Endodermal cell (in vitro differentiated cells): ENCODE results near the gene IGFBP4. TPM values are rescaled to one million over a fixed set of nuclear protein-coding genes. Genes with fewer than 3 reads are reported as not detected.
A peak's percentile ranks its signal among the peaks of the same experiment; 100 is the strongest.

Source experiments
- DNase-seq: peaks from one replicate; pipeline ENCODE4 v3.0.0-alpha.2; 2017
- H3K27ac ChIP-seq: 2 replicates; pipeline ENCODE4 v1.5.1; 2013; ENCODE audit warnings: mild to moderate bottlenecking, low read depth, low read length, moderate library complexity
- H3K27me3 ChIP-seq: 2 replicates; pipeline ENCODE4 v1.6.1; 2013; ENCODE audit warnings: mild to moderate bottlenecking, low read length, moderate library complexity; ENCODE audit not compliant: insufficient read depth, control insufficient read depth, poor library complexity, severe bottlenecking
- H3K36me3 ChIP-seq: 2 replicates; pipeline ENCODE4 v1.7.0; 2013; ENCODE audit warnings: mild to moderate bottlenecking, low read length, moderate library complexity; ENCODE audit not compliant: control insufficient read depth, insufficient read depth
- H3K4me1 ChIP-seq: one replicate; pipeline ENCODE4 v1.7.0; 2013; ENCODE audit warnings: low read length; ENCODE audit not compliant: control insufficient read depth, insufficient read depth
- H3K4me3 ChIP-seq: 2 replicates; pipeline ENCODE4 v1.5.1; 2013; ENCODE audit warnings: mild to moderate bottlenecking, low read length, moderate library complexity
- H3K9ac ChIP-seq: 2 replicates; pipeline ENCODE4 v1.6.1; 2013; ENCODE audit warnings: mild to moderate bottlenecking, low read length, moderate library complexity; ENCODE audit not compliant: poor library complexity, severe bottlenecking; ENCODE audit errors: extremely low read depth
- H3K9me3 ChIP-seq: 2 replicates; pipeline ENCODE4 v1.6.1; 2013; ENCODE audit warnings: mild to moderate bottlenecking, low read length, moderate library complexity; ENCODE audit not compliant: control insufficient read depth
- H3K27ac Mint-ChIP-seq: 2 replicates; pipeline ENCODE4 v1.8.0; 2020; ENCODE audit warnings: mixed read lengths
- H3K27me3 Mint-ChIP-seq: 2 replicates; pipeline ENCODE4 v1.8.0; 2021; ENCODE audit warnings: mild to moderate bottlenecking, mixed read lengths; ENCODE audit not compliant: insufficient read depth
- H3K36me3 Mint-ChIP-seq: 2 replicates; pipeline ENCODE4 v1.8.0; 2020; ENCODE audit warnings: low read depth, mixed read lengths
- H3K4me1 Mint-ChIP-seq: 2 replicates; pipeline ENCODE4 v1.8.0; 2020; ENCODE audit warnings: mixed read lengths
- H3K4me3 Mint-ChIP-seq: 2 replicates; pipeline ENCODE4 v1.8.0; 2020; ENCODE audit warnings: mild to moderate bottlenecking, moderate library complexity, mixed read lengths
- H3K9me3 Mint-ChIP-seq: 2 replicates; pipeline ENCODE4 v1.8.0; 2020; ENCODE audit warnings: mild to moderate bottlenecking, mixed read lengths
- CTCF ChIP-seq: fragments of 200-600 bp; sonication (generic); conservative IDR thresholded peaks from 2 replicates; pipeline ENCODE4 v1.5.0; 2021; ENCODE audit warnings: antibody characterized with exemption, mild to moderate bottlenecking
- WGBS, 2 experiments: methylation state at CpG; one replicate each; pipeline versions ENCODE4 v1.1.5 to v1.1.7; 2013; ENCODE audit warnings: missing lambda C conversion rate in 2 of 2, mixed read lengths in 1 of 2; ENCODE audit not compliant: insufficient coverage in 1 of 2, insufficient read length in 1 of 2; 5-methylcytosine and 5-hydroxymethylcytosine counted together
- total RNA-seq, 2 donors: library from RNA; stranded (reverse); fragmentation: NEBNext Ultra II Directional in 1 of 2; extraction: Animal tissue kit (Norgen Biotek cat#: 25700) in 1 of 2; gene quantifications; 2 replicates in 1 of 2; 3 replicates in 1 of 2; pipeline ENCODE4 v1.2.1, GENCODE V29; 2021

The IGFBP4 gene
- total RNA-seq, 2 donors from 2014 or later = 58.3 to 69.0 TPM

DNA sequence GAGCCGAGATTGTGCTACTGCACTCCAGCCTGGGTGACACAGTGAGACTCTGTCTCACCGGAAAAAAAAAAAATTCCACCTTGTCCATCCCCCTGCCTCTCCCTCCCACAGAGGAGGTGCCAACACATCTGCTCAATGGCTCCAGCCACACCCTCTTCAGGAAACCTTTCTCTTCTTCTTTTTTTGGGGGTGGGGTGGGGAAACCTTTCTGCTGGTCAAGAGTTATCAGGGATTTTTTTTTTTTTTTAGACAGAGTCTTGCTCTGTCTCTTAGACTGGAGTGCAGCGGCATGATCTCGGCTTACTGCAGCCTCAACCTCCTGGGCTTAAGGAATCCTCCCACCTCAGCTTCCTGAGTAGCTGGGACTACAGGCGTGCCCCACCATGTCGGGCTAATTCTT, 39.5 kb downstream of the IGFBP4 start:
- H3K4me3 Mint-ChIP-seq = no peak overlapping the region
- H3K27me3 ChIP-seq = no peaks in the 10 kb centered on the region
- DNase-seq = no peak
- H3K27ac ChIP-seq = no peak overlapping the region
- H3K9ac ChIP-seq = no peak overlapping the region
- peaks cover 41% of the 10 kb centered on the region for H3K4me1 Mint-ChIP-seq
- H3K9me3 Mint-ChIP-seq = no peaks in the 10 kb centered on the region
- 90 to 92% methylated on average over 2 to 6 of the region's 6 CpGs for whole genome bisulfite sequencing, 2 experiments
- peak overlapping the region; percentile 31 for H3K27ac Mint-ChIP-seq
- TF ChIP-seq CTCF = no peak
- no peaks in the 10 kb centered on the region for H3K36me3 ChIP-seq
- no peak overlapping the region for H3K4me3 ChIP-seq
- peaks cover 14% of the 10 kb centered on the region for H3K4me1 ChIP-seq
- no peaks in the 10 kb centered on the region for H3K9me3 ChIP-seq
- H3K36me3 Mint-ChIP-seq = no peaks in the 10 kb centered on the region
- peaks cover 6% of the 10 kb centered on the region for H3K27me3 Mint-ChIP-seq

GRCh38 chr17:40483679-40484078, 40.4 kb downstream of the IGFBP4 start:
- H3K4me1 Mint-ChIP-seq = peaks cover 45% of the 10 kb centered on the region
- 65 to 69% methylated on average over 4 of the region's 4 CpGs for WGBS, 2 experiments
- peaks cover 11% of the 10 kb centered on the region for H3K27me3 Mint-ChIP-seq
- H3K27ac Mint-ChIP-seq = peak overlapping the region; percentile 56
- Histone ChIP-seq H3K4me1 (peaks cover 14% of the 10 kb centered on the region), H3K27ac (no peak overlapping the region), H3K9ac (peak overlapping the region; percentile 12), H3K27me3 (no peaks in the 10 kb centered on the region), H3K36me3 (no peaks in the 10 kb centered on the region), H3K9me3 (no peaks in the 10 kb centered on the region), H3K4me3 (no peak overlapping the region)
- H3K9me3 Mint-ChIP-seq = no peaks in the 10 kb centered on the region
- DNase-seq = peak; percentile 76
- H3K36me3 Mint-ChIP-seq = no peaks in the 10 kb centered on the region
- H3K4me3 Mint-ChIP-seq = no peak overlapping the region
- TF ChIP-seq CTCF = no peak

DNA sequence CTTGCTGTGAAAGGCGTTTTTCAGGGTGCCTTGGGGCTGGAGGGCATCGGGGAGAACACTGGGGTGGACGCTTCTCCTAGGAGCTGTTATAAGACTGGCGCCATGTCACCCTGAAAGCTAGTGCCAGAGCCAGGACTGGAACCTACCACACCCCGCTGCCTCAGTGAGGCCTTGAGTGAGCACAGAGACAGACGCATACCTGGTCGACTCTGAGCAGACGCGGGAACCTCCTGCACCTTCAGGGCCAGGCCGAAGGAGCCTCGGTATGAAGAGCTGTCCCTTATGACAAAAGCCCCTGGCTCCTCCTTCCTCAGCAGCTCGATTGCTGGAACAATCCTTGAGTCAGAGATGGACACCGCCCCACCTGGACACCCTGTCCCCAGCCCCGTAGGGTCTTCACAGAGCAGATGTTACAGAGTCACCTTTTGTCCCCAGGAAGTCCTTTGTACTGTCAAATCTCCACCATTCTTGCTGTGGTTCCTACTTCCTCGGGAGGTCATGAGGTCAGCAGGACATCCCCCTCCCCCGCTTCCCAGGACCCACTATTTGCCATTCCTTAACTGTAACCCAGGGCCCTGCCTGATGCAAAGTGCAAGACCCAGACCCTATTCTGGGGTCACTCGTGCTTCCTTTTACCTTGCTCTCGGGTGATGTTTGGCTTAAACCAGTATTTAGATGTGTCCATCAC, 41.2 kb downstream of the IGFBP4 start:
- H3K9ac ChIP-seq = peak overlapping the region; percentile 12

More for the DNA sequence above, 41.2 kb downstream of the IGFBP4 start:
- TF ChIP-seq CTCF = no peak
- no peak overlapping the region for H3K27ac ChIP-seq
- H3K4me1 ChIP-seq = peaks cover 14% of the 10 kb centered on the region
- no peaks in the 10 kb centered on the region for H3K27me3 ChIP-seq
- 85 to 90% methylated on average over 17 to 18 of the region's 18 CpGs for WGBS, 2 experiments
- no peak for DNase-seq
- no peaks in the 10 kb centered on the region for H3K9me3 ChIP-seq
- Mint-ChIP-seq H3K9me3 (no peaks in the 10 kb centered on the region), H3K27ac (peak overlapping the region; percentile 38), H3K4me1 (peaks cover 47% of the 10 kb centered on the region), H3K36me3 (no peaks in the 10 kb centered on the region), H3K27me3 (peaks cover 12% of the 10 kb centered on the region), H3K4me3 (no peak overlapping the region)
- H3K36me3 ChIP-seq = no peaks in the 10 kb centered on the region
- H3K4me3 ChIP-seq = no peak overlapping the region
